HG03103 (cell line): ENCODE data around the gene SLC4A4.

ENCODE experiments used
- ATAC-seq: cut with Tn5 transposase; IDR thresholded peaks from one replicate; pipeline ENCODE4 v1.9.1; 2021; ENCODE audit warnings: low read depth; ENCODE audit not compliant: unreplicated experiment

The SLC4A4 gene

DNA sequence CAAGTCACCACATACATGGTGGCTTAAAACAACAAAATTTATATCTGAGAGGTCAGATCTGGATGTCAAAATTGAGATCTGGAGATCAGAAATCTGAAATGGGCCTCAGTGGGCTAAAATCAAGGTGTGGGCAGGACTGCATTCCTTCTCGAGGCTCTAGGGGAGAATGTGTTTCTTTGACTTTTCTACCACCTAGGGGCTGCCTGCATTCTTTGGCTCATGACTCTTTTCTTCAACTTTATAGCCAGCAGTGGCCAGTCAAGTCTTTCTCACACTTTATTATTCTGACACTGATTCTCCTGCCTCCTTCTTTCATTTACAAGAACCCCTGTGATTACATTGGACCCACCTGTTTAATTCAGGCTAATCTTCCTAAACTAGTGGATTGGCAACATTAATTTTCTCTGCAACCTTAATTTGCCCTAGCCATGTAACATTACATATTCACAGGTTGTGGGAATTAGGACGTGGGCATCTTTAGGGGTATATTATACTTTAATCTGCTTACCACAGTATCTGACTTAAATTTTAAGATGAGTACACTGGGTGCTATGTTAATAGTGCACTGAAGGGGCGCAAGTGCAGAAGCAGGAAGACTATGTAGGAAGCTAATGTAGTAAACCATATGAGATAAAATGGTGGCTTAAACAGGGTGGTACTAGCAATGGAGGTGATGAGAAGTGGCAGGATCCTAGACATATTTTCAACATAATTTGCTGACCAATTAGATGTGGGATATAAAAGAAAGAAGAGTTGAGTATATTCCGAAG is 188.0 kb downstream of the SLC4A4 start:
- no peak for ATAC-seq

DNA sequence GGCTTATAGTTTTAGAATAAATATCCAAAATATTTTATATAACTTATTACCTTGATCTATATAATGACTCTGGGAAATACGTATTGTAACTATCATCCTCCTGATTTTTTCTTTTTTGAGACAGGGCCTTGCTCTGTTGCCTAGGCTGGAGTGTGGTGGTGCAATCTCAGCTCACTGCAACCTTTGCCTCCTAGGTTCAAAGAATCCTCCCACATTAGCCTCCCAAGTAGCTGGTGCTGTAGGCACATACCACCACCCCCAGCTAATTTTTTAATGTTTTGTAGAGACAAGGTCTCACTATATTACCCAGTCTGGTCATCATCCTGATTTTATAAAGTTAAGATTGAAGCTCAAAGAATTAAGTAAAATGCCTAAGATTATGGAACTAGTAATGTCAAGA is 193.6 kb downstream of the SLC4A4 start:
- no peak for ATAC-seq

DNA sequence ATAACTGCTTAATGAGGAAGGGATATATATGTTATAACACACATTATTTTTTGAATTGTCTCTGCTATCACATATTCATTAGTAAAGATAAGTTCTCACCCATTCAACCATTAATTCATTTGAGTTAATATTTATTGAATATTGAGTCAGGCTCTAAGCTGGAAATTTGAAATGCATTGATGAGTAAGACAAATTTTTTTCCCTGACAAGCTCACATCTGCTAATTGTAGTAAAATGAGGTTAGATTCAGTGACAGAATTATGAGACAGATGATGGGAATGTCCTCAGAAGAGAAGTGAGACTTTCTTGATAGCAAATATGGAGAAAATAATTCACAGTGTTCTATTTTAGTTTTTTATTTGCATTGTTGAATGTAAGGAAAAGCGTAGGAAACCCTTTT is 194.3 kb downstream of the SLC4A4 start:
- ATAC-seq = no peak

DNA sequence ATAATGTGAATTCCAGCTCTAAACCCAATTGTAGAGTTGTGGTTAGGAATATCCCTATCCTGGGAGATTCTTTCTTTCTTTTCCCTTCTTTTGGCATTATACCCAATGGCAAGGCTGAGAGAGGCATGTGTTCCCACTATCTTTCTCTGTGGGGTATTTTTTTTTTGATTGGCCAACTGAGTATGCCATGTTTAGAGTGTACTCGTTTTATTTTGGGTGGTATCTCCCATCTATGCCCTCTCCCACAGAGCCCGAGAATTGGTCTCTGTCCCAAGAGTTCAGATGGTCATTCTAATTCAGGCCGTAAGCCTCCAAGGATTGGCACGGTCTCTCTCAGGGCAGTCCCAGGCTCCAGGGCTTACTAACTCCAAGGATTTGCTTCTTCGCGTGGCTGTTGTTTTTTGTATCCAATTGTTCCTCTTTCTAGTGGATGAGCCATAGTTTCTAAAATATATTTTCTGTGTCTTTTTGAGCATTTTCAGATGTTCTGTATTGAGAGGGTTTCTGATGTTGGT is 198.8 kb downstream of the SLC4A4 start:
- ATAC-seq = no peak

DNA sequence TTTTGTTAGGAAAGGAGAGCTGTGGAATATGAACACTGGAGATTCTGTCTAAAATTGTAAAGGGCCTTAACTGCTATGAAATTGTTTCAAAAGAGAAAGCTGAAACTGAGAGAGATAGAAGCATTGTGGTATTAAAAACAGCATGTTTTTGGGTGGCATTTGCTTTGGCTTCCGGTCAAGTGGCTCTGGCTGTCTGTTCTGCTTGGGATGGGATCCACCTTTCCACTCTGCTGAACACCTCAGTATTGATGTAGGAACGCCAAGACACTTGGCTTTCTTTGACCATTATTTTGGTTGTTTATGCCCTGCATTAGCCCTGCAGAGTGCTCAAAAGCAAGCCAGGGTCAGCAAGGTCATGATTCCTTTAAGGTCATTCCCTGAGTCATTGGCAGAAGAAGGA is 199.7 kb downstream of the SLC4A4 start:
- ATAC-seq = no peak

DNA sequence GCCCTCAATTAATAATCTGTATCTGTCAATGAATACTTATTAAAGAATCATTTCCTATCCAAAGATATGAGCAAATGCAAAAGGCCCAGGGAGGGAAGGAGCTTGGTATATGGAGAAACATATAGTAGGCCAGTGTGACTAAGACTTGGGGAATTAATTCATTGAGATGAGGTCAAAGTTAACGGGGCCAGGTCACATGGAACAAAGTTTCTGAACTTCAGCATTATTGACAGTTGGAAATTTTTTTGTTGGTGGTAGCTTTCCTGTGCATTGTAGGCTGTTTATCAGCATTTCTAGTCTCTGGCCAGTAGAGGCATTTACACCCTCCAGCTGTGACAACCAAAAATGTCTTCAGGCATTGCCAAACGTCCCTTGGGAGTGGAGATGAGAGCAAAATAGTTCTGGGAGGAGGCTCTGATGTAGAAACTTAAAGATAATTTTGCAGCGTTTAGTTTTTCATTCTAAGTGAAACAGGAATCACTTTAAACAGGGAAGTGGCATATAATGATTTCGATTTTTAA is 202.0 kb downstream of the SLC4A4 start:
- no peak for ATAC-seq

DNA sequence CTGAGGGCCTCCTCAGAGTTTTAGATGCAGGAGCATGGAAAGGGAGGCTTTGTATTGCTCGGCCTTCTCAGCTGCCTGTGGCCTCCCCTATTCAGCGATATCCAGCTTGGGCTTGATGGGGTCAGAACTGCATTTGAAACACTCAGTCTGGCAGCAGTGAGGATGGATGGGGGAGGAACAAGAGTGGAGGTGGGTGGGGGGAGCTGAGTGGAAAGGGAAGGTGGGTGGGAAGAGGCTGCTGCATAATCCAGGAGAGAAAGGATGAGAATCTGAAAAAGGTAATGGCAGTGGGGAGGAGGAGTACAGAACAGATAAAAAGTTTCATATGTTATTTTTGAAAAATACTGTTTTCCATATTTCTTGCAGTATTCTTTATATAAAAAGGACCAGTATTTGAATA is 202.7 kb downstream of the SLC4A4 start:
- ATAC-seq = no peak

DNA sequence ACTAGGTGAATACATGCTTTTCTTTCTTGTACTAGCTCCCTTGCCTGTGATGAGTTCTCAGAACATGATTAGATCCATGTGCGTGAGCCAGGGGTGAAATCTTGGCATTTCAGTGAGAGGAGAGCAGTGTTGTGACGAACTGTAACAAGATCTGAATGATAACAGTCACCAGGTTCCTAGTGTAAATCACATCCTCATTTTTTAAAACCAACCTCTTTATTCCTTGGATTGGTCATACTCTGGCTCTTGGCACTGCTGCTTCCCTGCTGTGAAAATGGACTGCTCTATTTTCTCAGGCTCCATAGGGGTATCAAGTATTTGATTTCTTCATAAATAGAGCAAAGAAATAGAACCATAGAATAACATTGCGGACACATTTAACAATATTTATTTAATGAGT is 206.3 kb downstream of the SLC4A4 start:
- no peak for ATAC-seq

DNA sequence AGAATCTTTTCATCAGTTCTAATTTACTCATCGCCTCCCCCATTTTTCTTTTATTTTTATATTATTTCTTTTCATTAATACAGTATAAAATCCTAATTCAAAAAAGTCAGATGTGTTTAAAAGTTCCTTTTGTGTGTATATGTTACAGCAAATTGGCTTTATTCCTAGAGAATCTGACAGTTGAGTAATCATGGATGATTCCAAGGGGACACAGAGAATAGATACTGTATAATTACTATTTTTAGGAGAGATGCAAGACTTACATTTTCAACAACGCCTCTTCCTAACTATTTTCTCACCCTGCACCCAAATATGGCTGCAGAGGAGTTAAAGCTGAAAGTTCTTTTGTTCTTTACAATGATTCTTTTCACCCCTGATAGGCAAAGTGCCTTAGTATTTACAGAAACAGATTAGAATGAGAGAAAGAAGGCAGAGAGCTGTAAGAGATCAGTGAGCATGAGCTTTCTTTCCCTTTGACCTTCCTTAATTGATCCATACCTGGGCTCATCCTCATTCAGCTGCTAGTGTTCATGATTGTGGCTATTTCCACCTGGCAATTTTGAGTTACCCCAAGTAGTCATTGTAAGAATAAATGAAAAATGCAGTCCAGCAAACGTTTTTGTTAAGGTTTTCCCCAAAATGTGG is 210.8 kb downstream of the SLC4A4 start:
- no peak for ATAC-seq

DNA sequence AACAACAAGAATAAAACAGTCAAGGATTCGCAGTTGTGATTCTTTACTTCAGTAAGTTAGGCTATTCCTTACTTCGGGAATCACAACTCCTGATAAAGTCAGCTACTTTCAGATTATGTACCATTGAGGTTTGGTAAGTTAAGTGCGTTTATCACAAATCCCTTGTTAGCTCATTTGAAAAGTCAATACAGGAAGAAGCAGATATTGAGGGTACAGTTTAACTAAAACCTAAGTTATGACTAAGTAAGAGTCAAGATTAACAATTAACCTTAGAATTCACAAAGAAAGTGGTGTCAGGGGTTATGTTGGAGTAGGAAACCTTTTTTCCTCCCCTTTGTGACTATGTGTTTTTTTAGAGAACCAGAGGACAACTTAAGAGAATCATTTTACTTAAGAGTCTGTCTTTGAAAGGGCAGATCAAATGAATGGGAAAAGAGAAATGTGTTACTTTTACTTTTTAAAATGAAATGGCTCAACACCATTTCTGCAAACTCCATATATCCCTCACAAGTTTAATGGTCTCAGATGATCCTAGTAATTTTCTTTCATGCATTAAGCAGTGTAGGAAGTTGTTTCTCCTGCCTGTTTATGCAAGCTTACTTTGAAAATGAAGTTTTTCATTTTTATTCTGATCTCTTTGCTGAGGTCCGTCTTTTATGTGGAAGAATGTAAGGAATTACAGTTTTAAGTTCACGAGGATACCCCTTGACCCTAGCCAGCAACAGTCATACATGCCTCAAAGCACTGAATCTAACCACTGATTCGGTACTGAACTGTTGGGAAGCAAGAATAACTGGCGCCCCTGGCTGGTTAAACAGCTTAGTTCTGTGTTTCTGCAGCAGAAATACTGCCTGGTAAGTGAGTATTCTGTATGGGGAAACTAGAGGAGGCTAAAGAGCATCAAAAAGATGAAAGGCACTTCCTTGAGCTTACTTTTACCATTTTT is 211.7 kb downstream of the SLC4A4 start:
- no peak for ATAC-seq

DNA sequence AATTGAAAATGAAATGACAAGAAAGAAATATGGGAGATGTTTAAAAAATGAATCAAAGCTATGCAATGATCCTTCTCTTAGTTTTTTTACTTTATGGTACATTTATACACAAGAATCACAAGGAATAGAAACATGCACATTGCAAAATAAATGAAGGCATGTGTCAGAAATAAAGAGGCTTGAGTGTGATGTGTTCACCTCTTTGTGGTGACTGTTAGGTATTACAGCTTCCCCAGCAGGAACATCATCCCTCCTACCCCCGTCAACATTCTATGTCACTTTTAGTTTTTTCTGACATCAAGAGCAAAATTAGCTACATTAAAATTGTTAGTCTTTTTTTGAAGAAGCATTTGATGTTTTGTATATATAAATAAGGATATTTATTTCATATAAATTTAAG is 214.8 kb downstream of the SLC4A4 start:
- peak; percentile 67 for ATAC-seq

DNA sequence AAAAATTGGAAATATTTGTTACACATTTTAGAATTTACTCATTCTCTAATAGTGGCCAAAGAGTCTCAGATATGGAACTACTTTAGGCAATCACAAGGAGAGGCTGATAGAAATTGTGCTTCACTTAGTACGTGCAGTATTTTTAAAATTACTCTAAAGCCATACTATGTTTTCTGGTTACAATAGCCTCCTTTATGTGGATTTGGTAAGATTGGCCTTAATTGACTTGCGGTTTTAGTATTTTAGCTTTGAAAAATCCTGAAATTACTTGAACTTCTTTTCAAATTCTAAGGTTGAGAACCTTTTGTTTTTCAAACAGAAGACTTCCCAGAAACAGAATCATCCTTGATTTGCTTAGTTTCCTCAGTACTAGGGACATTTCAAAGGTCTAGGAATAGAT is 215.2 kb downstream of the SLC4A4 start:
- no peak for ATAC-seq

DNA sequence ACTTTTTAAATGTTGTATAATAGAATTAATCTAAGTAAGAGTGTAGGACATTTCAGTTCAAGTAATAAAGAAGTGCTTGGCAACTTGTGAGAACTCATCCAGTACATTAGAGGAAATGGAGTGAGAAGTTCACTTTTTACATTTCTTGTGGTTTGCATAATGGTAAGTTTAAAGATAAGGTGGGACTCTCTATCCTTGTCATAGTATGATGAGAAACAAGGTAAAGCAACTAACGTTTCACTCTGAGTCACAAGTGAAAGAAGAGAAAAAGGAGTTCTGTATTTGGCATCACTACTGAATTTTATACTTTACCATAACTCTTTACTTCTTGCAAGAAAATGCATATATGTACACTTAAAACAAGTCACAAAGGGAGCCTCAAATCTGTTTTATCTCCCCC is 219.4 kb downstream of the SLC4A4 start:
- ATAC-seq = peak; percentile 69

DNA sequence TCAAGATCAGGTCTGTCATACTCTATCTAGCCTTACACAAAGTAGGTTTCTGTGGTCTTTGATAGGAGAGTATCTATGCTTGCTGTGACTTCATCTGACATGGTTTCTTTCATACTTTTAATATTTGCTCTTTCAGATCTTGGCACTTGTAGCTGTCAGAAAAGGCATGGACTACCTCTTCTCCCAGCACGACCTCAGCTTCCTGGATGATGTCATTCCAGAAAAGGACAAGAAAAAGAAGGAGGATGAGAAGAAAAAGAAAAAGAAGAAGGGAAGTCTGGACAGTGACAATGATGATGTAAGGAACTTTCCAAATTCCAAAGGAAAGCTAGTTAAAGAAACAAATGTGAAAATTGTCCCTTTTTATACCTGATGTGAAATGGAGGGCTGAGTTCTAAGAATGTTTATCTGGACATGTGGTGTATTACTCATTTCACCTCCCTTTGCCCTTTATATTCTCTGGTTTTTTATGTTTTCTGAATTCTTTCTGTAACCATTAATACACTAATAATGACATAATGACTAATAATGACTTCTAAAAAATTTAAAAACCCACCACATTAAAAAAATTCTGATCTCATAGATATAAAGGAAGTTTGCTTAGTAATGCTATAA is 221.2 kb downstream of the SLC4A4 start:
- ATAC-seq = no peak

DNA sequence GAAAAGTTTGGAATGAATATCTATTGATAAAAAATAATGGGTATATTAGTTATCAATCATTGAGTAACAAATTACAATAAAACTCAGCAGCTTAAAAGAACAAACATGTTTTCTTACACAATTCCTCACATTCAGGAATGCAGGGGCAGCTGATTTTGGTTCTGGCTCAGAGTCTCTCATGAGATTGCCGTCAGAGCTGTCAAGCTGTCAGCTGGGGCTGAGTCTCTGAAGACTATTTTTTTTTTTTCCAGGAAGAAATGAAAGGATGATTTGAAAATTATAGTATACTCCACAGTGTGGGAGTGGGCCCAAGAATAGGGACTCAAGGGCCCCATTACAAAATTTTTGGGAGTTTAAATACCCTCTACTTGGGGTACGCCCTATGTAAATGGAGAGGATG is 226.0 kb downstream of the SLC4A4 start:
- no peak for ATAC-seq

DNA sequence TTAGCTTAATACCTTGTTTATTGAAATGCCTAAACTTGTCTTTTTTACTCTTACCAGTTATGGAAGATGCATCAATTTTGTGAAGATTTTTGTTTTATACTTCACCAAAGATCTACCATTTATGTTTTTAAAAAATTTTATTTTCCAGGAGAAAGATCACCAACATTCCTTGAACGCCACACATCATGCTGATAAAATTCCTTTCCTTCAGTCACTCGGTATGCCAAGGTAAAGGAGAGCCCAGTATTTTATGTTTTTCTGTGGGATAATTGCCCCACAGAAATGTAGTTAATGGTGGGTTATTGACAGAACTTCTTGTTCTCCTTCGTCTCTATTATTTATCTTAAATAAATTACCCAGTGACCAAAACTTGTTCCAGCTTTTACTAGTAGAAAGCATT is 228.0 kb downstream of the SLC4A4 start:
- ATAC-seq = no peak

DNA sequence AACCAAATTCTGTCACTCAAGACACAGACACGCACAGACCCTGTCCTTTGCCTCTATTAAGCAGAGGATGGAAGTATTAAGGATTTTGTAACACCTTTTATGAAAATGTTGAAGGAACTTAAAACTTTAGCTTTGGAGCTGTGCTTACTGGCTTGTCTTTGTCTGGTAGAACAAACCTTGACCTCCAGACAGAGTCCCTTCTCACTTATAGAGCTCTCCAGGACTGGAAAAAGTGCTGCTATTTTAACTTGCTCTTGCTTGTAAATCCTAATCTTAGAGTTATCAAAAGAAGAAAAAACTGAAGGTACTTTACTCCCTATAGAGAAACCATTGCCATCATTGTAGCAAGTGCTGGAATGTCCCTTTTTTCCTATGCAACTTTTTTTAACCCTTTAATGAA is 229.3 kb downstream of the SLC4A4 start:
- no peak for ATAC-seq

DNA sequence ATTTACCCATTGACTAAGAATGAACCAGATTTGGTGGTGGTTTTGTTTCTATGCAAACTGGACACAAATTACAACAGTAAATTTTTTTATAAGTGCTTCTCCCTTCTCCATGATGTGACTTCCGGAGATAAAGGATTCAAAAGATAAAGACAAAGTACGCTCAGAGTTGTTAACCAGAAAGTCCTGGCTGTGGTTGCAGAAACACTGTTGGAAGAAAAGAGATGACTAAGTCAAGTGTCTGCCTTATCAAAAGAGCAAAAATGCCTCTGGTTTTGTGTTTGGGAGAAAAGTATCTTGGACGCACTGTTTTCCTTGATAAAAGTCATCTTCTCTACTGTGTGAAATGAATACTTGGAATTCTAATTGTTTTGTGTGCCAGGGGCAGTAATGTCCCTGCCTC is 231.7 kb downstream of the SLC4A4 start:
- ATAC-seq = no peak

DNA sequence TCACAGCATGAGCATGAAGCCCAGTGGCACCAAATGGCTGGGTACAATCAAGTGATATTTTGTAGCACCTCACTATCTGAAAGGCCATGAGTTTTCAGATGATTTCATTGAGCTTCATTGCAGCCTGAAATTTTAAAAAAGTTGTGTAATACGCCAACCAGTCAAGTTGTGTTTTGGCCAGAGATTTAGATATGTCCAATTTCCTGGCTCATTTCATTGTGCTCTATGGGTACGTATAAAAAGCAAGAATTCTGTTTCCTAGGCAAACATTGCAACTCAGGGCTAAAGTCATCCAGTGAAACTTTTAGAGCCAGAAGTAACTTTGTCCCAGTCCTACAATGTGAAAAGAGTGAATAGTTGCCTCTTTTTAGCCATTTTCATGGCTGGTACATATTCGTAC is 232.5 kb downstream of the SLC4A4 start:
- ATAC-seq = no peak

DNA sequence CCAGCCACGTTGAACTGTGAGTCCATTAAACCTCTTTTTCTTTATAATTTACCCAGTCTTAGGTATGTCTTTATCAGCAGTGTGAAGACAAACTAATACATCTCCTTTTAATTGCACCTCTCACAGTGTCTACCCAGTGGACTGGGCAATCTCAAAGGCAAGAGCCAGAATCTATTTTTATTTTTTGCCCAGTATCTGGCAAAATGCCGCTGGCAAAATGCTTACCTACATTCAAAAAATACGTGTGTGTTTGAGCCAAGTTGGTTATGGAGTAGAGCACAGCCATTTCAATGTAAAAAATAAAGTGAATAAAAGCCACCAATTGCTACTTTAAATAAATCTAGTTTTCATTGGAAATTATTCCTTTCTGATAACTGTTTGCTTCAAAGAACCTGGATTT is 245.2 kb downstream of the SLC4A4 start:
- no peak for ATAC-seq
